HCT116 (cell line): ENCODE results near the gene DMXL2.

Experiments
- EZH2phosphoT487 ChIP-seq: fragments of 200-600 bp; IDR thresholded peaks from 2 replicates; pipeline ENCODE4 v1.6.1; 2018; ENCODE audit warnings: antibody characterized with exemption, borderline replicate concordance
- JUND ChIP-seq: IDR thresholded peaks from 2 replicates; pipeline ENCODE4 v1.6.1; 2012
- MAX ChIP-seq: IDR thresholded peaks from 2 replicates; pipeline ENCODE4 v1.6.1; 2012
- POLR2A ChIP-seq: IDR thresholded peaks from 2 replicates; pipeline ENCODE4 v1.7.0; 2011; ENCODE audit warnings: borderline replicate concordance; ENCODE audit not compliant: insufficient read depth, insufficient read length; ENCODE audit errors: extremely low read depth
- POLR2AphosphoS5 ChIP-seq: IDR thresholded peaks from 2 replicates; pipeline ENCODE4 v1.6.1; 2011; ENCODE audit warnings: mild to moderate bottlenecking, low read depth, low read length, moderate library complexity
- RAD21 ChIP-seq: IDR thresholded peaks from 2 replicates; pipeline ENCODE4 v1.6.1; 2012; ENCODE audit warnings: low read depth, mild to moderate bottlenecking
- SRF ChIP-seq: IDR thresholded peaks from 2 replicates; pipeline ENCODE4 v1.6.1; 2012; ENCODE audit warnings: low read depth
- ZFX ChIP-seq: fragments of 450-650 bp; IDR thresholded peaks from 2 replicates; pipeline ENCODE4 v1.6.1; 2017
- ZNF274 ChIP-seq: fragments of 200-500 bp; sonication (Bioruptor generic); IDR thresholded peaks from 2 replicates; pipeline ENCODE4 v1.6.1; 2014; ENCODE audit warnings: mild to moderate bottlenecking, low read depth, low read length, inconsistent platforms
- TF ChIP-seq, protein P1 (sequence below), 3 experiments: fragments of 200-600 bp in 1 of 3; sonication (generic) in 1 of 3; IDR thresholded peaks in 2 of 3; conservative IDR thresholded peaks in 1 of 3; 2 replicates each; pipeline ENCODE4 v1.5.1; 2012 to 2017; ENCODE audit warnings: low read depth in 2 of 3, low read length in 2 of 3, antibody characterized with exemption in 1 of 3, borderline replicate concordance in 1 of 3, control low read depth in 1 of 3, mild to moderate bottlenecking in 1 of 3, mixed read lengths in 1 of 3, mixed run types in 1 of 3, moderate library complexity in 1 of 3; ENCODE audit not compliant: insufficient read depth in 1 of 3
- TF ChIP-seq, protein P2 (sequence below): IDR thresholded peaks from 2 replicates; pipeline ENCODE4 v1.6.1; 2012; ENCODE audit warnings: low read depth
- TF ChIP-seq, protein P3 (sequence below): IDR thresholded peaks from 2 replicates; pipeline ENCODE4 v1.6.1; 2011; ENCODE audit warnings: mild to moderate bottlenecking, low read length, moderate library complexity; ENCODE audit not compliant: insufficient replicate concordance; ENCODE audit errors: extremely low read depth
- TF ChIP-seq, protein P4 (sequence below): IDR thresholded peaks from 2 replicates; pipeline ENCODE4 v1.6.1; 2012

DNA sequence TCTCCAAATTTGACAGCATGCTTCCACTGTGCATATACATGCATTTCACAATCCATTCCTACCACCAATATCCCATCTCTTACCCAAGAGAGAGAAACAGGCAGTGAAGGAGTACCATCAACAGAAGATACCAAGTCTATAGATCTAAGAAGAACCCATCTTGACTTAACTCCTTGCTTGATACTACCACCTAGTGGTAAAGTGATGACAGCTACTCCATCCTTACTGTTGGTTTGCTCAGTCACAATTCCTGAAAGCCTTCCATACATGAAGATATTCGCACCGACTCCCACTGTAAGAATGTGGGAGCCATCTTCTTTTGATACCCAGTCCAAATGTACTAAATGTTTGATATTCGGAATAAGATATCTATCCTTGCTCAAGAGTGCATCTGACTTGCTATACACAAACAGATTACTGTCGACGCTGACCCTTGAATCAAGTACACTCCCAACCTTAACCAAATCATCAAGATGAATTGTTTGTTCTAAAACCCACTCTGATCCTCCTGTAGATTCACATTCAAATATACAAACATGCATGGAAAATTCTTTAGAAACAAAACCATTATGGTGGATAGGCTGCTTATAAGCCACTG is 123.1 kb downstream of the DMXL2 start:
- TF ChIP-seq, protein P1, sequence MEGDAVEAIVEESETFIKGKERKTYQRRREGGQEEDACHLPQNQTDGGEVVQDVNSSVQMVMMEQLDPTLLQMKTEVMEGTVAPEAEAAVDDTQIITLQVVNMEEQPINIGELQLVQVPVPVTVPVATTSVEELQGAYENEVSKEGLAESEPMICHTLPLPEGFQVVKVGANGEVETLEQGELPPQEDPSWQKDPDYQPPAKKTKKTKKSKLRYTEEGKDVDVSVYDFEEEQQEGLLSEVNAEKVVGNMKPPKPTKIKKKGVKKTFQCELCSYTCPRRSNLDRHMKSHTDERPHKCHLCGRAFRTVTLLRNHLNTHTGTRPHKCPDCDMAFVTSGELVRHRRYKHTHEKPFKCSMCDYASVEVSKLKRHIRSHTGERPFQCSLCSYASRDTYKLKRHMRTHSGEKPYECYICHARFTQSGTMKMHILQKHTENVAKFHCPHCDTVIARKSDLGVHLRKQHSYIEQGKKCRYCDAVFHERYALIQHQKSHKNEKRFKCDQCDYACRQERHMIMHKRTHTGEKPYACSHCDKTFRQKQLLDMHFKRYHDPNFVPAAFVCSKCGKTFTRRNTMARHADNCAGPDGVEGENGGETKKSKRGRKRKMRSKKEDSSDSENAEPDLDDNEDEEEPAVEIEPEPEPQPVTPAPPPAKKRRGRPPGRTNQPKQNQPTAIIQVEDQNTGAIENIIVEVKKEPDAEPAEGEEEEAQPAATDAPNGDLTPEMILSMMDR (IDR thresholded peaks at IDR 0.05 in 2 of 3, conservative IDR thresholded peaks at IDR 0.05 in 1 of 3; ENCODE audit: borderline replicate concordance in 1 of 3, insufficient read depth in 1 of 3, low read depth in 2 of 3, low read length in 2 of 3): peak; percentile 40 to 78 (median 73); a peak in 5 of 6 replicates
- TF ChIP-seq MAX: no peak
- no peak for TF ChIP-seq POLR2AphosphoS5
- peak; percentile 74 for TF ChIP-seq RAD21
- TF ChIP-seq JUND: no peak
- no peak for TF ChIP-seq EZH2phosphoT487
- TF ChIP-seq, protein P2, sequence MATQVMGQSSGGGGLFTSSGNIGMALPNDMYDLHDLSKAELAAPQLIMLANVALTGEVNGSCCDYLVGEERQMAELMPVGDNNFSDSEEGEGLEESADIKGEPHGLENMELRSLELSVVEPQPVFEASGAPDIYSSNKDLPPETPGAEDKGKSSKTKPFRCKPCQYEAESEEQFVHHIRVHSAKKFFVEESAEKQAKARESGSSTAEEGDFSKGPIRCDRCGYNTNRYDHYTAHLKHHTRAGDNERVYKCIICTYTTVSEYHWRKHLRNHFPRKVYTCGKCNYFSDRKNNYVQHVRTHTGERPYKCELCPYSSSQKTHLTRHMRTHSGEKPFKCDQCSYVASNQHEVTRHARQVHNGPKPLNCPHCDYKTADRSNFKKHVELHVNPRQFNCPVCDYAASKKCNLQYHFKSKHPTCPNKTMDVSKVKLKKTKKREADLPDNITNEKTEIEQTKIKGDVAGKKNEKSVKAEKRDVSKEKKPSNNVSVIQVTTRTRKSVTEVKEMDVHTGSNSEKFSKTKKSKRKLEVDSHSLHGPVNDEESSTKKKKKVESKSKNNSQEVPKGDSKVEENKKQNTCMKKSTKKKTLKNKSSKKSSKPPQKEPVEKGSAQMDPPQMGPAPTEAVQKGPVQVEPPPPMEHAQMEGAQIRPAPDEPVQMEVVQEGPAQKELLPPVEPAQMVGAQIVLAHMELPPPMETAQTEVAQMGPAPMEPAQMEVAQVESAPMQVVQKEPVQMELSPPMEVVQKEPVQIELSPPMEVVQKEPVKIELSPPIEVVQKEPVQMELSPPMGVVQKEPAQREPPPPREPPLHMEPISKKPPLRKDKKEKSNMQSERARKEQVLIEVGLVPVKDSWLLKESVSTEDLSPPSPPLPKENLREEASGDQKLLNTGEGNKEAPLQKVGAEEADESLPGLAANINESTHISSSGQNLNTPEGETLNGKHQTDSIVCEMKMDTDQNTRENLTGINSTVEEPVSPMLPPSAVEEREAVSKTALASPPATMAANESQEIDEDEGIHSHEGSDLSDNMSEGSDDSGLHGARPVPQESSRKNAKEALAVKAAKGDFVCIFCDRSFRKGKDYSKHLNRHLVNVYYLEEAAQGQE: no peak
- TF ChIP-seq, protein P3, sequence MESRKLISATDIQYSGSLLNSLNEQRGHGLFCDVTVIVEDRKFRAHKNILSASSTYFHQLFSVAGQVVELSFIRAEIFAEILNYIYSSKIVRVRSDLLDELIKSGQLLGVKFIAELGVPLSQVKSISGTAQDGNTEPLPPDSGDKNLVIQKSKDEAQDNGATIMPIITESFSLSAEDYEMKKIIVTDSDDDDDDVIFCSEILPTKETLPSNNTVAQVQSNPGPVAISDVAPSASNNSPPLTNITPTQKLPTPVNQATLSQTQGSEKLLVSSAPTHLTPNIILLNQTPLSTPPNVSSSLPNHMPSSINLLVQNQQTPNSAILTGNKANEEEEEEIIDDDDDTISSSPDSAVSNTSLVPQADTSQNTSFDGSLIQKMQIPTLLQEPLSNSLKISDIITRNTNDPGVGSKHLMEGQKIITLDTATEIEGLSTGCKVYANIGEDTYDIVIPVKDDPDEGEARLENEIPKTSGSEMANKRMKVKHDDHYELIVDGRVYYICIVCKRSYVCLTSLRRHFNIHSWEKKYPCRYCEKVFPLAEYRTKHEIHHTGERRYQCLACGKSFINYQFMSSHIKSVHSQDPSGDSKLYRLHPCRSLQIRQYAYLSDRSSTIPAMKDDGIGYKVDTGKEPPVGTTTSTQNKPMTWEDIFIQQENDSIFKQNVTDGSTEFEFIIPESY: no peak
- TF ChIP-seq SRF: no peak
- TF ChIP-seq, protein P4, sequence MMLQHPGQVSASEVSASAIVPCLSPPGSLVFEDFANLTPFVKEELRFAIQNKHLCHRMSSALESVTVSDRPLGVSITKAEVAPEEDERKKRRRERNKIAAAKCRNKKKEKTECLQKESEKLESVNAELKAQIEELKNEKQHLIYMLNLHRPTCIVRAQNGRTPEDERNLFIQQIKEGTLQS: no peak
- no peak for TF ChIP-seq POLR2A
- TF ChIP-seq ZNF274: no peak
- TF ChIP-seq ZFX: no peak
